ENCODE results near the gene HDGFL2. TPM values are rescaled to one million over a fixed set of nuclear protein-coding genes. Genes with fewer than 3 reads are reported as not detected.

The HDGFL2 gene
- total and polyA plus RNA-seq, 10 donors, result 23.2 to 136 (median 28.3) TPM

DNA sequence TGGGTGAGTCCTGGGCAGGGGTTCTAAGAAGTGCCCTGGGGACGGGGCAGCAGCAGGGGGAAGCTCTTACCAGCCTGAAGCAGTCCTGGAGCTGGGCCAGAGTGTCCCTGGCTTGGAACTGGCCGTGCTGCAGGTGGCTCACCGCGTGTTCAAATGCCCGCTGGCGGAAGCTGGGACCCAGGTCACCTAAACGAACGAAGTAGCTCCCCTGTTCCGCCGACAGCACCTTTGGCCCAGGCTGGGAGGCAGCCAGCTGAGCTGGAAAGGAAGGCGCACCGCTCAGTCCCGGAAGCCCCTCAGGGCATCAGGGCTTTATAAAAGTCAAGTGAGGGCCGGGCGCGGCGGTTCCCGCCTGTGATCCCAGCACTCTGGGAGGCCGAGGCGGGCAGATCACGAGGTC, 36.6 kb downstream of the HDGFL2 start:
- TF ChIP-seq POLR2AphosphoS5 (IDR thresholded peaks at IDR 0.05) (peak in 1 of 3 donors; percentile 58), POLR2A (IDR thresholded peaks at IDR 0.05) (no peak)
- peaks cover 0 to 49% (median 9%) of the 10 kb centered on the region in 6 donors for H3K36me3 ChIP-seq
- H3K27ac ChIP-seq, result no peak overlapping the region
- H3K9me3 ChIP-seq, result no peaks in the 10 kb centered on the region
- no peaks in the 10 kb centered on the region for H3K27me3 ChIP-seq (replicated peaks in 1 of 7)
- H3K4me3 ChIP-seq, result no peak overlapping the region
- DNase-seq, result no peak
- peaks cover 0 to 9% (median 0%) of the 10 kb centered on the region in 6 donors for H3K4me1 ChIP-seq
- intact Hi-C loops (cut with DNase I; ENCODE audit: low total_unique reads), result no loop called here
- 84 to 94% (median 88%) methylated on average over 19 to 21 of the region's 21 CpGs for WGBS, 5 donors

DNA sequence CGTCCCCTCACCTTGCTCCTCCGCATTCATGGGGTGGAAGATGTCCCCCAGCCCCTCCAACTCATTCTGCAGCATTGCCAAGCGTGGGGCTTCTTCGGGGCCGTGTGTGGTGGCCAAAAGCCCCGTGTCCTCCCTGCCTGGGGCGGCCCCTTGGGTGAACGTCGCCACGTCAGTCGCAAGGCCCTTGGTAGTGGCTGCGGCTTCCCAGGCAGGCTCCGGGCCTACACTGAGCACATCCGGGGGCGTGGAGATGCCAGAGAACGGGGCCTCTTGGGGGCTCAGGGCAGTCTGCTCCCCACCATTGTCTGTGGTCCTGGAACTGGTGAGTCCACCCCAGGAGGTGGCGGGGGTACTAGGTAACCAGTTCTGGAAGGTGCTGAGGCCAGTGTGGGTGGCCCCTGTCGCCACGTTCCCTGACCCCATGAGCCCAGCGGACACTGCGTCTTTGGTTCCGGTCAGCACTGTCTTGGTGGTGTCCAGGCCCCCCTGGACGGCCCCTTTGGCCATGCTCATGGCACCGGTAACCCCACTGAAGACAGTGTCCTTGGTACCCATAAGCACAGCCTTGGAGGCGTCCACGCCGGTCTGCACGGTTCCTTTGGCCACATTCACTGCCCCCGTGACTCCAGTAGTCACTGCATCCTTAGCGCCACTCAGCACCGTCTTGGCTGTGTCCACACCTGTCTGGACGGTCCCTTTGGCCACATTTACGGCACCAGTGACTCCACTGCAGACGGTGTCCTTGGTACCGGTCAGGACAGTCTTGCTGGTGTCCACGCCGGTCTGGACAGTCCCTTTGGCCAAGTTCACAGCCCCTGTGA, 38.5 kb downstream of the HDGFL2 start:
- TF ChIP-seq POLR2AphosphoS5 (IDR thresholded peaks at IDR 0.05), result peak in 1 of 3 donors; percentile 41
- no peak for TF ChIP-seq POLR2A (IDR thresholded peaks at IDR 0.05)
- TF ChIP-seq CTCF (IDR thresholded peaks at IDR 0.05 in 8 of 11, conservative IDR thresholded peaks at IDR 0.05 in 3 of 11), result no peak
- DNase-seq, result no peak
- Histone ChIP-seq H3K36me3 (peaks cover 0 to 29% (median 0%) of the 10 kb centered on the region in 6 donors), H3K27ac (no peak overlapping the region), H3K9me3 (no peaks in the 10 kb centered on the region), H3K27me3 (replicated peaks in 1 of 7) (peaks cover 0 to 2% (median 0%) of the 10 kb centered on the region in 7 donors), H3K4me1 (peaks cover 0 to 9% (median 0%) of the 10 kb centered on the region in 6 donors), H3K4me3 (no peak overlapping the region)
- WGBS, 5 donors, result 82 to 91% (median 88%) methylated on average over 37 of the region's 37 CpGs
- intact Hi-C loops (cut with DNase I; ENCODE audit: low total_unique reads), result no loop called here

- Histone ChIP-seq H3K4me1 (peaks cover 0 to 8% (median 0%) of the 10 kb centered on the region in 6 donors), H3K27ac (no peak overlapping the region), H3K4me3 (no peak overlapping the region), H3K27me3 (replicated peaks in 1 of 7) (peaks cover 0 to 10% (median 0%) of the 10 kb centered on the region in 7 donors), H3K9me3 (no peaks in the 10 kb centered on the region), H3K36me3 (peaks cover 0 to 21% (median 0%) of the 10 kb centered on the region in 6 donors)
- DNase-seq, result no peak
- TF ChIP-seq CTCF (IDR thresholded peaks at IDR 0.05 in 8 of 11, conservative IDR thresholded peaks at IDR 0.05 in 3 of 11), result no peak
- TF ChIP-seq POLR2A (IDR thresholded peaks at IDR 0.05), result no peak
- TF ChIP-seq POLR2AphosphoS5 (IDR thresholded peaks at IDR 0.05), result no peak
- intact Hi-C loops (cut with DNase I; ENCODE audit: low total_unique reads), result no loop called here
- WGBS, 5 donors, result 84 to 90% (median 87%) methylated on average over 27 of the region's 27 CpGs
Observed at GRCh38 chr19:4511300-4512054, 39.4 kb downstream of the HDGFL2 start.

GRCh38 chr19:4512070-4512469, 40.0 kb downstream of the HDGFL2 start:
- WGBS, 5 donors, result 85 to 91% (median 87%) methylated on average over 16 to 17 of the region's 17 CpGs
- intact Hi-C loops (cut with DNase I; ENCODE audit: low total_unique reads), result no loop called here
- TF ChIP-seq CTCF (IDR thresholded peaks at IDR 0.05 in 8 of 11, conservative IDR thresholded peaks at IDR 0.05 in 3 of 11) (no peak), POLR2AphosphoS5 (IDR thresholded peaks at IDR 0.05) (no peak), POLR2A (IDR thresholded peaks at IDR 0.05) (no peak)
- H3K4me1 ChIP-seq, result peaks cover 0 to 2% (median 0%) of the 10 kb centered on the region in 6 donors
- H3K9me3 ChIP-seq, result no peaks in the 10 kb centered on the region
- H3K27me3 ChIP-seq (replicated peaks in 1 of 7), result peaks cover 0 to 16% (median 0%) of the 10 kb centered on the region in 7 donors
- no peak overlapping the region for H3K27ac ChIP-seq
- H3K4me3 ChIP-seq, result no peak overlapping the region
- no peak for DNase-seq
- peaks cover 0 to 15% (median 0%) of the 10 kb centered on the region in 6 donors for H3K36me3 ChIP-seq

Measured in spleen (tissue), 11 donors.